Neural cell (in vitro differentiated cells): ENCODE data around the gene IL11RA.
A peak's percentile ranks its signal among the peaks of the same experiment; 100 is the strongest.

Experiments
- CTCF ChIP-seq: fragments of 450-650 bp; IDR thresholded peaks from 2 replicates; pipeline ENCODE4 v1.5.1; 2014; ENCODE audit warnings: antibody characterized with exemption, mild to moderate bottlenecking, moderate library complexity; ENCODE audit not compliant: poor library complexity, severe bottlenecking
- EZH2 ChIP-seq: fragments of 200-600, 300-800 bp; shearing (Covaris generic), sonication (generic); IDR thresholded peaks from 2 replicates; pipeline ENCODE4 v1.6.1; 2014; ENCODE audit warnings: antibody characterized with exemption, low read length, borderline replicate concordance, mild to moderate bottlenecking; ENCODE audit not compliant: insufficient read depth, poor library complexity, severe bottlenecking
- POLR2AphosphoS5 ChIP-seq: IDR thresholded peaks from 2 replicates; pipeline ENCODE4 v1.6.1; 2012
- RAD21 ChIP-seq: fragments of 450-650 bp; conservative IDR thresholded peaks from 2 replicates; pipeline ENCODE4 v1.6.1; 2014; ENCODE audit warnings: antibody characterized with exemption, mild to moderate bottlenecking, moderate library complexity
- TAF1 ChIP-seq: IDR thresholded peaks from 2 replicates; pipeline ENCODE4 v1.6.1; 2012; ENCODE audit warnings: low read depth

- TF ChIP-seq CTCF (peak; percentile 74), RAD21 (peak; percentile 61), TAF1 (no peak), POLR2AphosphoS5 (no peak), EZH2 (no peak)
Observed at GRCh38 chr9:34701023-34701768, 49.2 kb downstream of the IL11RA start.
